ENCODE data around the gene LMNTD2. TPM values are rescaled to one million over a fixed set of nuclear protein-coding genes. Genes with fewer than 3 reads are reported as not detected.

LMNTD2 gene
- total RNA-seq, 1 donor from 2014 or later, result 0.82 TPM

DNA sequence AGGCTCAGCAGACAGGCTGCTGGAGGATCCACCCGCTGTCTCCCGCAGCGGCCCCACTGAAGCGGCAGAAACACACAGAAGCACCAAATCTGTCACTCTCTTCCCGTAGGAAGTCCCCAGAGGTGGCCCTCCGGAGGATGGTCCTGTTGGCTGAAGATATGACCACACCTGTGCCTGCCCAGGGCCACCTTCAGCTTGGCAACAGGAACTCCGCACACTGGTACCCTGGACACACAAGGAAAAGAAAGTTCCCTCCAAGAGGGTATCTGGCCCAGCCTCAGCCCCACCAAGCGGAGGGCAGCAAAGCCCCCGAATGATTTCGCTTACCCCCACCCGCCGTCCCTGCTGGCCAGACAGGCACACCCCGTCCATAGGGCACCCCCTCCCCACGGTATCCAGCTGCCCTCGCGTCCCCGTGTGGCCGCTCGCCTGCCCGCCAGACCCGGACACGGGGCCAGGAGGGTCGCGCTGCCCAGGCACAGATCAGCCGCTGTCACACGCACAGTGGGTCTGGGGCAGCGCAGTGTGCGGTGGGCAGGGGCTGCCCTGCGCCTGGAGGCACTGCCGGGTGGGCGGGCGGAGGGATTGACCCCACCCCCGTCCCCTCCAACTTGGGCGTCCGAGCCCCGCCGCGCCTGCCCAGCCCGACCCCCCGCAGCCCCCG, 7.2 kb upstream of the LMNTD2 start:
- no peak for DNase-seq

- DNase-seq, result no peak
Observed at GRCh38 chr11:567011-567628, 6.6 kb upstream of the LMNTD2 start.

- no peak for DNase-seq
Observed at GRCh38 chr11:565921-566509, 5.5 kb upstream of the LMNTD2 start.

GRCh38 chr11:563812-564578, 3.5 kb upstream of the LMNTD2 start:
- no peak for DNase-seq

DNA sequence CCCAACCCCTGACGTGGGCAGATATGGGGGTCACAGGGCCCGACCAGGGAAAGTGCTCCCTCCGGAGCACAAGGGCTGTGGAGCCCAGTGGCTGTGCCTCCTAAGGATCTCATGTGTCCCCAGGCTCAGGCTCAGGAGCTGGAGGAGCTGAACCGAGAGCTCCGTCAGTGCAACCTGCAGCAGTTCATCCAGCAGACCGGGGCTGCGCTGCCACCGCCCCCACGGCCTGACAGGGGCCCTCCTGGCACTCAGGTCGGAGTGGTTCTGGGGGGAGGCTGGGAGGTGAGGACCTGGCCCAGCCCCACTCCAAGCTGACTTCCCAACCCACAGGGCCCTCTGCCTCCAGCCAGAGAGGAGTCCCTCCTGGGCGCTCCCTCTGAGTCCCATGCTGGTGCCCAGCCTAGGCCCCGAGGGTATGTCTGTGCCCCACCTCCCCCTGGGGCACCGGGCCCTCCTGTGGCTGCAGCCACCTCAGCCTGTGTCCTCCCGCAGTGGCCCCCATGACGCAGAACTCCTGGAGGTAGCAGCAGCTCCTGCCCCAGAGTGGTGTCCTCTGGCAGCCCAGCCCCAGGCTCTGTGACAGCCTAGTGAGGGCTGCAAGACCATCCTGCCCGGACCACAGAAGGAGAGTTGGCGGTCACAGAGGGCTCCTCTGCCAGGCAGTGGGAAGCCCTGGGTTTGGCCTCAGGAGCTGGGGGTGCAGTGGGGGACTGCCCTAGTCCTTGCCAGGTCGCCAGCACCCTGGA, 2.7 kb upstream of the LMNTD2 start:
- no peak for DNase-seq

DNA sequence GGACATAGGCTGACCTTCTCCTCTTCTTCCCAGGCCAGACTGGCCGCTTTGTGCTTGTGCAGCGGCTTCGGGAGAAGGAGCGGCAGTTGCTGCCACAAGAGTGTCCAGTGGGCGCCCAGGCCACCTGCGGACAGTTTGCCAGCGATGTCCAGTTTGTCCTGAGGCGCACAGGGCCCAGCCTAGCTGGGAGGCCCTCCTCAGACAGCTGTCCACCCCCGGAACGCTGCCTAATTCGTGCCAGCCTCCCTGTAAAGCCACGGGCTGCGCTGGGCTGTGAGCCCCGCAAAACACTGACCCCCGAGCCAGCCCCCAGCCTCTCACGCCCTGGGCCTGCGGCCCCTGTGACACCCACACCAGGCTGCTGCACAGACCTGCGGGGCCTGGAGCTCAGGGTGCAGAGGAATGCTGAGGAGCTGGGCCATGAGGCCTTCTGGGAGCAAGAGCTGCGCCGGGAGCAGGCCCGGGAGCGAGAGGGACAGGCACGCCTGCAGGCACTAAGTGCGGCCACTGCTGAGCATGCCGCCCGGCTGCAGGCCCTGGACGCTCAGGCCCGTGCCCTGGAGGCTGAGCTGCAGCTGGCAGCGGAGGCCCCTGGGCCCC, 1.6 kb upstream of the LMNTD2 start:
- no peak for DNase-seq

DNA sequence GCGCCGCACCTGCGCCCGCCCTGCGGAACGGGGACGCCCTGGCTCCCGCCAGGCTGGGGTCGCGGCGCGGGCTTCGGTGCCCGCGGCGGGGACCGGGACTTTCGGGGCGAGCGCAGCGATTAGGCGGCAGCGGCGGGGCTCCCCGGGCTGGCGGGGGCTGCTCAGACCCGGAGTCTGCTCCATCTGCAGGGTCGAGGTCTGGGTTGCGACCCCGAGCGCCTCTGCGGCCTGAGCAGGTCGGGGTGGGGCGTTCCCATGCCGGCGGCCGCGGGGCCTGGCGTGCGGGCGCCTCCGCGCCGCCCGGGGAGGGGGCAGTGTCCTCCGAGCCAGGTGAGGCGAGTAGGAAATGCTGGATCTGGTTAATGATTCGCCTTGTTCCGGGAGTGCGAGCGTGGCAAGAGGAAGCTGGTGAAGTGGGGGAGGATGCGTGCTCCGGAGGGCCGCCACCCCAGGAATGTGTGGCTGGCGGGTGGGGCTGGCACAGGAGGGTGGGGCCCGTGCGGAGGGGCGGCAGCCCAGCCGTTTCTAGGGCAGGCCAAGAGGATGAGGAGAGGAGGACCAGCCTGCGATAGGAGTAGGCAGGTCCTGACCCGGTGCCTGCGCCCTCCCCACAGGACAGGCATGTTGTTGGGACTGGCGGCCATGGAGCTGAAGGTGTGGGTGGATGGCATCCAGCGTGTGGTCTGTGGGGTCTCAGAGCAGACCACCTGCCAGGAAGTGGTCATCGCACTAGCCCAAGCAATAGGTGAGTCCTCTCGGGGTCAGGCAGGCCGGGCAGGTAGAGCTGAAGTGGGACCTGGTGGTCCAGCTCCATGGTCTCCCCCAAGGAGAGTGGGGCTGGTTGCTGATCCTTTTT, 838 bp upstream of the LMNTD2 start:
- no peak for DNase-seq

DNA sequence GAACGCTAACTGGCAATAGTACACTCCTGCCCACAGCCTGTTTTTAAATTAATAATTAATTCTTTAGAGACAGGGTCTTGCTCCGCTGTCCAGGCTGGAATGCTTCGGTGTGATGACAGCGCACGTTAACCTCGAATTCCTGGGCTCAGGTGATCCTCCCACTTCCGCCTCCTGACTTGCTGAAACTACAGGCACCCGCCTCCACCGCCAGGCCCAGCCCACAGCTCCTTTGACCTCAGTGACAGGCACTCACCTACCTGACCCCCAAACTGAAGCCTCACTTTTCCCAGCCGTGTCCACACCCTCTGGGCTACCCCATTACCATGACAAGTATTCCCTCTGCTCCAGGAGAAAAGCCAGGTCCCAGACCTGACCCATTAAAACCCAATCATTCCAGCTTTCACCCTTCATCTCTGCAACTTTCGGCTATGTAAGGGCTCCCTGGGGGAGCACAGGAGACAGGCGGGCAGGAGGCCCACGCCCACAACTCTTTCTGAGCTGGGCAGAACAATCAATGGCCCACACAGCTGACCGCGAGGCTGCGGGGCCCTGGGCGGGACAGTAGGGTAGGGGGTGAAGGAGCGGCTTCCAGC, 730 bp downstream of the LMNTD2 start:
- DNase-seq, result no peak

DNA sequence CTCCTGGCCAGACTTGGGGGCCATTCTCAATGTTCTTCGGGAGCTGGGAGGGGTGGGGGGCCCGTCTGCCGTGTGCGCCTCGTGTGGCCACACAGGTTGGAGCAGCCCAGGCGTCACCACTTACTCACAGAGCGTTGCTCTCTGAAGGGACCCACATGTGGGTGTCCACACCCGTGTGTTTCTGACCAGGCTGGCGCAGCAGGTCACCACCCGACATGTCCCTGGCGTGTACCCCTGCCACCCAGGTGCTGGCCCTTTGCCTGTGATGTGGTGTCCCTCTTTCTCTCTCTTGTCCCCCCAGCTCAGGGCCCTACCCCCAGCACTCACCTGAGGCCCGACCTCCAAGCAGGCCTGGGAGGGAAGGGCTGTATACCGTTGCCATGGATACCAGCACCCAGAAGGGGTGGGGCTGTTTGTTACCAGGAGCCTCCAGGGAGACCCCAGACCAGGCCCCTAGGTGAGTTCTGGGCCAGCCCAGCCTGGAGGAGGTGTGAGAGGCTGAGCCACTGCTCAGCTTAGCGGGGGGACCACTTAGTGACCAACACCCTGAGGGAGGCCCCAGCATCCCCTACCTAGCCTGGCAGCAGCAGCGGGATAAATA, 1.4 kb downstream of the LMNTD2 start:
- no peak for DNase-seq

- no peak for DNase-seq
Observed at GRCh38 chr11:558503-558902, 2.0 kb downstream of the LMNTD2 start.

DNA sequence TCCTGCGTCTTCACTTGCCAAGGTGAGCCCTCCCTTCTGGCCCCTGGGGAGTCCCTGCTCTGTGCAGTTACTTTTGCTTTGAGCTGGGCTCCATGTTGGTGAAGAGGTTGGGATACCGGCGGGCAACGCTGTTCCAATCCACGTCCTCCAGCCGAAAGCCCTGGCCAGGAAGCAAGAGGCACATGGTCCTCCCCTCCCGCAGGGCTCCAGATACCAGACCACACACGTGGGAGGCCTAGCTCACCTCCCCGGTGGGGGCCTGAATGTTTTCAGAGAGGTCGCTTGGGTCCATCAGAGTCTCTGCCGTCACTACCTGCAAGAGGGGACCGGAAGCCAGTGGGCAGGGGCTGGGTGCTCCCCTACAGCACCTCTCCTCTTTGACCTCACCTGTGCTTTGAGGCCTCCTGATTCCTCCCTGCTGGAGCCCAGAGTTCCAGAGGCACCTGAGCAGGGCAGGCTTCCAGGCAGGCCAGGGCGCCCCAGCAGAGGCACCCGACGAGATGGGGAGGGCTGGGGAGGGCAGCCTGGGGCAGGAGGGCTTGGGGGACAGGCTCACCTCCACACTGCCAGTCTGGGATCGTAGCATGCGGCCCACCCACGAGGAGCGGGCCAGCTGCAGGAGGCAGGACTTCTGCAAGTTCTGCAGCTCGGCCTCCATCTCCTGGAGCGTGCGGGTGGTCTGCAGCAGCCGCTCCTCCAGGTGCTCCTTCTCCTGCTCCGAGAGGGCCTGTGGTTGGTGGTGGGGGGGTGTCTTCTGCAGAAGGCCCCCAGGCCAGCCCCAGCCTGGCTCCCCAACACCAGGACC, 3.0 kb downstream of the LMNTD2 start:
- no peak for DNase-seq

GRCh38 chr11:556662-557256, 3.8 kb downstream of the LMNTD2 start:
- no peak for DNase-seq

DNA sequence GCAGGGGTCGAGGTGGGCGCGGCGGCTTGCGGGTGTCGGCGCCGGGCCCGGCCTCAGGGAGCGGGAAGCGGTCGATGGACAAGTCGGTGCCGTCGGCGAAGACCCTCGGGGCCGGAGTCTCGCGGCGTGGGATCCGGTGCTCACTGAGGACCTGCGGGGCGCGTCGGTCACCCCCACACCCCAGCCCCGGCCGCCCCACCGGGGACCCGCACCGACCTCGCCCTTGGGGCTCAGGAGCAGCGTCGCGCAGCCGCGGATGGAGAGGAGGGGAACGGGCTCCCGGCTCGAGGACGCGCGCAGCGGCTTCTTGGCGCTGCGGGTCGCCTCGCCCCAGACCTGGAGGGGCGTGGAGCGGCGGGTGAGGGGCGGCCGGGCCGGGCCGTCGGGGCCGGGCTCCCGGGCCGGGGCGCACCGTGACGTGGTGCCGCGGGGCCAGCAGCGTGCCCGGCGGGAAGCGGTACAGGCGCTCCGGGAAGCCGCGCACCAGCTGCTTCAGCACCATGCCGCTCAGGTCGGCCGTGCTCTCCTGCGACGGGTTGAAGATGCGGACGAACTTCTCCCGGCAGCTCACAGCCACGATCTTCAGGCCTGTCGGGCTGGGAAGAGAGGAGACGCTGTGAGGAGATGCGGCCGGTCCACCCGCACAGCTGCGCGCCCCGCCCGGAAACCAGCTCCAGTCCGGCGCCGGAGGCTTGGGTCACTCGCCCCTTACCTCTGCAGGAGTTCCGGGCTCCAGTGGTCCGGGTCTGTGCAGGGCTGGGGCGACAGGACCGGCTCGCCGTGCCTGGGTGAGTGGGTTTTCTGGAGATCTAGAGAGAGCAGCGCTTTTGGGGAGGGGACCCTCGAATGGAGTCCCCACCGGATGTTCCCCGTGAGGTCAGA, 4.5 kb downstream of the LMNTD2 start:
- DNase-seq, result no peak

- DNase-seq, result no peak
Observed at GRCh38 chr11:555227-555779, 5.2 kb downstream of the LMNTD2 start.

DNA sequence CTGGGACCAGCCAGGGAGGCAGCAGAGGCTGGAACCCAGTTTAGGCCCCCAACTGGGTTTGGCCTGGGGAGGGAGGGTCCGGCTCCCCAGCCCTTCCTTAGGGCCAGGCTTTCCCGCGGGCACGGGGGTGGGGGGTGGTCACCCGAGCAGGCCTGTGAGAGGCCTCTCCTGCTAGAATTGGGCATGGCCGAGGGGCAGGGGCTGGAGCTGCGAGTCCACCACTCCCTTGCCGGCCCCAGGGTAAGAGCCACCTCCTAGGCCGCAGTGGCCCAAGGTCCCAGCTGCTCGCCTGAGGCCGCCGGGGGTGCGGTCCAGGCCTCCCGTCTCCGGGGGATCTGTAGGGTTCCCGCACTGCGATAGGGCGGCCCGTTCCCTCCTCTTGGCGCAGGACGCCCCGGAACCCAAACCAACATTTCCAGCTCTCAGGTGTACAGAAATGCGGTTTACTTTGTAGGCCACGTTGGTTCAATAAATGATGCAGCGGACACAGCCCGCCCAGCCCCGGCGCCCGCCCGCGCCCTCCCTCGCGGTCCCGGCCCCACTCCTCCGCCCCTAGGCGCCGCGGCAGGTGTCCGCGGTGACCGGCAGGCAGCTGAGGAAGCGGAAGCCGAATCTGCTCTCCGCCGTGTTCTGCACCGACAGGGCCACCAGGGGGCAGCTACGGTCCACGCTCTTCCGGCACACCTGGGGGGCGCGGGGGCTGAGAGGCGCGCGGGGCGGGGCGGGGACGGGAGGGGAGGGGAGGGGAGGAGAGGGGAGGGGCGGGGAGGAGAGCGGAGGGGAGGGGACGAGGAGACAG, 5.9 kb downstream of the LMNTD2 start:
- peak; percentile 81 for DNase-seq

DNA sequence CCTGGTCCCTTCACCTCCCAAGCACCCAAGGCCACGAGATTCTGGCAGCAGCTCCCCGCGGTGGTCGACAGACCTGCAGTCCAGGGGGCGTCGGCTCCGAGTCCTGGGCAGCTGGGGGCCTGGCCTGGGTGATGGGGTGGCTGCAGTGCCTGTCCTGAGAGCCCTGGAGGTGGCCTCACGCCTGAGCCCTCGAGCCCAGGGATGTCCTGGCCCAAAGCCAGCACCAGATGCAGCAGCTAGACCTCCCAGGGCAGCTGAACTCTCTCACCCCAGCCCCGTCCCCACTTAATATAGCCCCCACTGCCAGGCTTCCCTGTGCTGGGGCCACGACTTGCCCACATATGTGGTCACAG, 6.6 kb downstream of the LMNTD2 start:
- DNase-seq, result no peak
